NCI-H82 treated with DMSO at 0.1 percent for 48 hours (cell line): ENCODE measurements around the gene TTC7B.
A peak's percentile ranks its signal among the peaks of the same experiment; 100 is the strongest.
"Not testable (repeated sequence)": the region's sequence is repeated elsewhere in the genome, so short reads cannot be mapped to it uniquely, and the experiment has no call there.

Experiments used
- DNase-seq: peaks from one replicate; lab custom pipeline; 2025; ENCODE audit not compliant: unreplicated experiment; lab: John Stamatoyannopoulos, UW

The TTC7B gene

DNA sequence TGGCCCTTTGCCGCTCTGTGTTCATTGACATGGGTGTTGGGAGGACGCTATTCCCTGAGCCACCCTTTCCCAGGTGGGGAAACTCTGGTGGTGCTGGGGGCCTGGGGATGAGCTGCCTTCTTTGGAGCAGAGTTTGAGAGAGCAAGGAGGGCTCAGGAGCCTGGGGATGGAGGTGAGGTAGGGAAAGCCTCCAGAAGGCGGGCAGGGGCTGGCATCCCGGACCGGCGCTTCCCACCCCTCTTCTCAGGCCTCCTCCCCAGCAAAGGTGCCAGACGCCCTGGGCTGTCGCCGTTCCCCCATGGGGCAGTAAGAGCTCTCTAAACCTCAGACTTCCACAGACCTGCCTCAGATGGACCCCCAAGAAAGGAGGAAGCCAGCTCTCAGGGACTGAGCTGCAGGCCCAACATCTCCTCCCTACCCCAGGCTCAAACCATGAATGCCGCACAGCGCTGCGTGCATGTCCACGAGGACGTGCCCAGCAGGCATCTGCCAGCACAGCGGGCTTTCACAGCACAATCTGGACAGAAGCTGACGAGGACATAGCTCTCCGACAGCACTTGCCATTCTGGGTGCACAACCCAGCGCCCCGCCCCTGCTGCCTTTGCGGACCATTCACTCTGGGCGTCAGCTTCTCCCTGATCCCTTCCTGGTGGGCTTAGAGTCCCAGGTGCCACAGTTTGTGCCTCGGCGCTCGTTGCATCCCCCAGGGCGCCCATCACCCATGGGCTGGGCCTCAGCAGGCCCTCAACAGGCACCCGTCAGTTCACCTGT, 14.9 kb upstream of the TTC7B start:
- DNase-seq = no peak

DNA sequence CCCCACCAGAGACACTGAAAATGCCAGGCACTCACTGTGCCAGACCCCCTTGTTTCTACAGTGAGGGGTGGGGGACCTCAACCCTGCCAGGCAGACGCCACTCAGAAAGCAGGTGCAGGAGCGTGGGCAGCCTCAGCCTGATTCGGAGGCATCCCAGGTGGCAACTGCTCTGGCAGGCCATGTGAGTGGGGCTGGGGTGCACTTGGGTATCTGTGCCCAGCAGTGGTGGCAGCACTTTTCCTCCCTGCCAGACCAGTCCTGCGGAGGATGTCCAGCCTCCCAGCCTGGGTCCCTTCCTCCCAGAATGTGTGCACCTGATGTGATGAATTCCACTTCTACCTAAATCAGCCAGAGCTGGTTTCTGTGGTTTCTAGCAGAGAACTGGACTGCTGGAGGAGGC, 13.4 kb upstream of the TTC7B start:
- no peak for DNase-seq

DNA sequence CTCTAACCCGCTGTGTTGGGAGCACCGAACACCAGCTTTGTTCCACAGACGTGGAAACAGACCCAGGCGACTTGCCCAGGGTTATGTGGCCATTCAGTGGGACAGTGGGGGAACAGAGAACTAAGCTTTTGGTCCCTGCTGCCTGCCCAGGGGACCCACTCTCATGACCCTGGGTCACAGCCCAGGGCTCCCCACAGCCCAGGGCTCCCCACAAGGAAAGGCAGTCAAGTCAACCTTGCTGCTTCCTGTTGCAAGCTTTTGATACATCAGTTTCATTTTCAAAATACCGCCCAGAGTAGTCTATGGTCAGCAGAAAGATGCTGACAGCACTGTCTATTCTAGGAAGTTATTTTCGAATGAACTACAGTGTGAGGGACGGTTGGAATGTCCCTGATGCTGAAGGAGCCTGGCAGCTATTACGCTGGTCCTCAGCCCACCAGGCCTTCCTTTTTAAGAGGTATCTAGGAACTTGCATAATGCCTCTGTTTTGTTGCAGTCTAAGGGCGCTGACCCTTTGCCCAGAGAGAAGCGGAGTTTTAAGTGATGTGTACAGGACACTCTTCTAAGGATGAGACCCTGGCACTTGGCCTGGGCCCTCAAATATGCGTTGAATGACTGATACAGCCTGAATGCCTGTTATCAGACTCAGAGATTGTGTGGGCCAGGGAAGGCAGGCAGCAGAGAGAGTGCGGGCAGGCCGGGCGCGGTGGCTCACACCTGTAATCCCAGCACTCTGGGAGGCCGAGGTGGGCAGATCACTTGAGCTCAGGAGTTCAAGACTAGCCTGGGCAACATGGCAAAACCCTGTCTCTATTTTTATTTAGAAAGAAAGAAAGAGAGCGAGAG, 12.6 kb upstream of the TTC7B start:
- no peak for DNase-seq

DNA sequence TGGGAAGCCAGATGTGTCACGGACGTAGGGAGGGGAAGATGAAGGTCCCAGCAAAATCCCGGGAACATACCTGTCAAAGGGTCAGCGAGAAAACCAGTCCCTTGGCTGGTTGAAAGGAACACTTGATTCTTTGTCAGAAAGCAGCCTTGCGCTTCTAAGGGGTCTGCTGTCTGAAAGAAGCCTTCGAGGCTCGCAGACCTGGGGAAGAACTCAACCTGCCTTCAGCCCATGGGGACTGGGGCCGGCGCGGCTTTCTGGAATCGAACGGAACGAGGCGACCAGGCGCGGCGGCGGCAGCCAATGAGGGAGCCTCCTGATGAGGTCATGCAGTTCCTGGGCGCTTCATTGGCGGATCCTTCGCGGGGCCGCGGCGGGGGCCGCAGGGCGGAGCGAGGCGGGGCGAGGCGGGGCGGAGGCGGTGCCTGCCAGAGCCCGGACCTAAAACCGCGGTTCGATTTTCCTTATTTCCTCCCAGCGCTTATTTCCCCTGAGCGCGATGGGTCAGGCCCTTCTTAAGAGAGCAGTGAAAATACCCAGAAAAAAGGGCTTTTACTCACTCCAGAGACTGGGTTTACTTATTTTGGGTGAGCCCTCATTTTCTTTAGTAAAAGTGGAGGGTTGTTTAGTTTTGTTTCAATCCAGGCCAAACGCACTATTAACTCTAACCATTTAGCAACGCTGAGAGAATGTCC, 11.8 kb upstream of the TTC7B start:
- DNase-seq = peak; percentile 60

DNA sequence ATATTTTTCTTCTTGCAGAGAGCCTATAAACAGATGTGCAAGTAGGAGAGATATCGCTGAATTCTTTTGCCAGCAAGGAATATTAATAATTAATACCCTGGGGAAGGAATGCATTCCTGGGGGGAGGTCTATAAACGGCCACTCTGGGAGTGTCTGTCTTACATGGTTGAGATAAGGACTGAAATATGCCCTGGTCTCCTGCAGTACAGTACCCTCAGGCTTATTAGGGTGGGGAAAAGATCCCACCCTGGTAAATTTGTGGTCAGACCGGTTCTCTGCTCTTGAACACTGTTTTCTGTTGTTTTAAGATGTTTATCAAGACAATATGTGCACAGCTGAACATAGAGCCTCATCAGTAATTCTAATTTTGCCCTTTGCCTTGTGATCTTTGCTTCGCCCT, 7.3 kb upstream of the TTC7B start:
- not testable (repeated sequence) for DNase-seq

DNA sequence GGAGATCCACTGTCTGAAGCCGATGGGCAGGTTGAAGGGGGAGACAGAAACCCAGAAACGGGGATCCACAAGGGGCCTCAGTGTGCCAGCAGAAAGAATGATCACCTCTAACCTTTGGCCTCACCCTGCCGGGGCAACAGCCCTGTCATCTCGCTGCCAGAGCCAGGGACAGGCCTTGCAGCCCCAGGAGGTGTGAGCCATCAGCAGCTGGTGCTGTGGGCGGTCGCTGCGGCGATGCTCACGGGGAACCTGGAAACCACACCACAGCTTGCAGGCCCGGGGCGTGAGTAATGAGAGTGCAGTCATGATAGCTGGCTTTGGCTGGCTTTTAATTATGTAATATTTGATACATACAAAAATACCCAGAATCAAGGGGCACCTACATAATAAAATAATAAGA, 4.7 kb upstream of the TTC7B start:
- DNase-seq = no peak

DNA sequence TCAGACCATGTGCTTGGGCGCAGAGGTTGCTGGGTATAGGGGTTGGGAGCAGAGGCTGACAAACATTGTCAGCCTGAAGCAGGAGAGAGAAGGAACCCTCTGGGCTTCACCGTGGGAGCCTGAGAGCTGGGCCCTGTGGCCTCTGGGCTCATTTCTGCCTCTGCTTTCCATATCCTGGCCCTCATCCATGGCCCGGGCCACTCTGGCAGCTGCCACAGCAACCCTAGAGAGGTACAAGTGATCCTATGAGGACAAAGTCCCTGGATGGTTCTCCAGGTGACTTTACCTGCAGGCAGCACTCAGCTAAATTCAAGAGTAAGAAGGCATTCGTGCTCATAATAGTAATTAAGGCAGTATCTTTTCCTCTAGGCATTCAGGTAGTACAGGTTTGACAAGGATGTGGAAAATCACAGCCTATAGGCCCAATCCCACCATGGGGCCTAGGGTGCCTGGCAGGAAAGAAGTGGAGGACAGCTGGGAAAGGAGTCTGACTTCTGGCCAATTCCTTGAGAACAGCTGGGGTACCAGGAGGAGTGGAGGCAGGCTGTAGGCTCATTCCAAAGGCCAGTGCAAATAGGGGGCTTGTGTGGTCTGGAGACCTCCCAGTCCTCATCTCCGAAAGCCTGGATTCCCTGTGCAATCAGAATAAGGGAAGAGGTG, 3.6 kb upstream of the TTC7B start:
- no peak for DNase-seq

DNA sequence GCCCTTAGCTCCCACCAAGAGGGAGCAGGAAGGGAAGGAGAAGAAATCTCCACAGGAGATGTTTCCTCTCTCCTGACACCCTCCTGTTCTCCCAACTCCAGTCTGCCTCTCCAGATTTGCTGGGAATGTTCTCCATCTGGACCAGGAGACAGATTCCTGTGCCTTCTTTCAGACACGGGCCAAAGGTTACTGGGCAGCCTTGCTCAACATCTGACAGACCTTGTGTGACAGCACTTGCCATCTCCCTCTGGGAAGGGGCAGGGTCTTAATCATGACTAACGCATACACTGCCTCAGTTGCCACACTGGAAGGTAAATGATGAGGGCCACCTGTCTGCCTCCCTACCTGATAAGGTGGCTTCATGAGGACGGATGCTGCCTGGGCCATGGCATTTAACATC, 2.5 kb upstream of the TTC7B start:
- no peak for DNase-seq

DNA sequence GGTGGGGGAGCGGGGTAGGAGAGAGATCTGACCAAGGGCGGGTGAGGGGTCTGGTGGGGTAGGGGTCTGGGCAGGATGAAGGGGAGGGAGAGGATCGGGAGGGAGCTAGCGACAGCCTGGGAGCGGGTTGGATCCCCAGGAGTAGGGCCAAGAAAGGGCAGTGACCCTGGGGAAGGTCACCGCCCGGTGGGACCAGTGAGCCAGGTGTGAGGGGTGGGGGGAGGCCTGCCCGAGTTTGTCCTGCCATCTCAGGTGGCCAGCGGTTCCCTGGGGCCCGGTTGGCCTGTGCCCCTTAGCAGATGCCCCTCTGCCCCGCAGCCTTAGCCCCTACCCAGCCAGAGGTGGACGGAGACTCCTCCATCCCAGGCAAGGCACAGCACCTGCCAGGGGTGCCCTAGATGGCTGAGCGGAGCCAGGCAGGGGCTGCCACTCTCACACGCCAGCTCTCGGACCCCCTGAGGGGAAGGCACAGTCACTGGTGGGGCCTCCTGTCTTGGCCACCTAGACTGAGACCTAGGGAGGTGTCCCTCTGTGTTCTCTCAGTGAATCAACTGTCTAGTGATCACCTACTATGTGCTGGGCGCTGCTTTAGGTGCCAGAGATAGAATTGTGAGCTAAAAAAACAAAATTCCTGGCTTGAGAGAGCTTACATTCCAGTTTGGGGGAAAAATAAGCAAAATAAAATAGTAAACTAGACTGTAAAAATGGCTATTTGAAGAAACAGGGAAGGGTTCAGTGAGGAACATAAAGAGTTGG, 629 bp upstream of the TTC7B start:
- no peak for DNase-seq

DNA sequence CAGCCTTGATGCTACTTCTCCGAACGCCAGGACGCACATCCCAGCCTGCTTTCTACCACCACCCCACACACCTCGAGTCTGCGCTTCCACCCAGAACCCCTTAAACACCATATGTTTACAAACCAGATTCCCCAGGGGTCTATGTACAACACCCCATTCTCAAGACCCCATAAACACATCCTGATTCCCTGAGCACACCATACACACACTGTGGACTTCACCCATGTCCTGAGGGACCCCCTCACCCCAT, 733 bp downstream of the TTC7B start:
- no peak for DNase-seq

DNA sequence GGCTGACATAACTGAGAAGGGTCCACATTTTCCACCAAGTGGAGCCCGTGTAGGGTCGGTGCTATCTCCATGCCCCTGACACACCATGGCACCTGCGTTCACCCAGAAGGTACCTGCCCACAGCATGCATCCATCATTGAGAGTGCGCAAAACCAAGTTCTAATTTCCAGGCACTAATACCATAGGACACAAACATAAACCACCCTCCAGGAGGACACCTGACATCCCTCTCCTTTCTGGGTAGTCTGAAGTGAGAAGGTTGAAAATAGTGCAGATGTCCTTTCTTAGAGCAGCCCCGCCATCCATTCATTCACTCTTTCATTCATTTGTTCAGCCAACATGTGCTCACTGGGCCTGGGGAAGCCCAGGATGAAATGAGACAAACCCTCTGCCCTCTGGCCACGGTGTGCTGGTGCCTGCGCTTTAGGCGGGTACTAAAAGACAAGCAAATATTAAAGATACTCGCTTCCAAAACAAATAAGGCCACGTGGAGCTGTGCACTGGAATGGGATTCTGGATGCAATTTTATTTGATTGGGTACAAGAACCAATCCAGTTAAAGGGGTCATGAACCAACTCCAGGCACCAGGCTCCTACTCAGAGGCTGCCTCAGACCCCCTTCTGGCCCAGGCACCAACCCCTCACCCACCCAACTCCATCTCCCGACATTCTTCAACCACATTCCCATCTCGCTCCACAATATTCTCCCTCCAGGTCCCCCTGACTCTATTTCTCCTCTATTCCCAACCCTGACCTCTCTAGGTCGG, 1.2 kb downstream of the TTC7B start:
- DNase-seq = peak; percentile 24

DNA sequence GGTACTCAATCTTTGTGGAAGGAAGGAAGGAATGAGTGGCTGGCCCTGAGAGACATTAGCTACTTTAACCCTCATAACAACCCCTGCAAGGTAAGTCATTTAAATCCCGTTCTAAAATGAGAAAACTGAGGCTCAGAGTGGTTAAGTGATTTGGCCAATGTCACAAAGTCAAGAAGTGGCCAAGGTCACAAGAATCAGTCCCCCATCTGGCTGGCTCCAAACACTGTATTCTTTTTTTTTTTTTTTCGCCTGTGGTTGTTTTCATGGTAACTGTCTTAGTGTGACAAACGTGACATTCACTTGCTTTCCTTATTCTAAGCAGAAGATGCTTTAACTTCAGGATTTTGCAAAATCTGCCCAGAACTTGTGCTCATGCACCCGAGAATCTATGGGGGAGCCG, 2.8 kb downstream of the TTC7B start:
- DNase-seq = no peak

DNA sequence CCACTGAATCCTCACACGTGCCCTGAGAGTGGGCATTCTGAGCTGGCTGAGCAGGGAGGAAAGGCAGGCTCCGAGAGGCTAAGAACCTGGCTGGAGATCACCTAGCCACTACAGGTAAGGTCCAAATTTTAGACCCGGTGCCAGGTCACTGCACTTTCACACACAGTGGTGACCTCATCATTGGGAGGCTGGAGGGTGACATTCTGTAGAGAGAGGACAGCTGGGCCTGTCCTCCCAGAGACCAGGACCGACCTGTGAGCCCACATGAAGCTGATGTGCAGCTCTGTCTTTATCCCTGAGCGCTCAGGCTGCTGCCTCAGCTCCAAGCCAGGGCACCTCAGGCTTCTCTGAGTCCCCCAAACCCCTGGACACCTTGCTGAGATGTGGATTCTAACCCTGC, 4.1 kb downstream of the TTC7B start:
- no peak for DNase-seq

DNA sequence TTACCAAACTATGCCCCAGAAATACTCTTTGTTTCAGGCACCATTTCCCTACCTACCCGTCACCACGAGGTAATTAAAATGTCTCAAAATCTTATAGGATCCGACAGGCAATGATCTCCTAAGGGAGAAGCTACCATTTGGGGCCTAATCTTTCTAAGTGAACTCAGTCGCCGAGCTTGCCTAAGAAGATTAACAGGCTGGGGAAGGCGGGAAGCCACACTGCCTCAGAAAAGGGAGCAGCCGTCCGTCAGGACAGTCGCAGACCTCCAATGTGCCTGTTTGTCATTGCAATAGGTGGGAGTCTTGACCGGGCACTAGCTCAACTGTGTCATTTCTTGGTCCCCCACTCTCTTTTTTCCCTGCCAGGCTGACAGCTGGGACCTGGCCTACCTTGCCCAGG, 4.6 kb downstream of the TTC7B start:
- peak; percentile 90 for DNase-seq

DNA sequence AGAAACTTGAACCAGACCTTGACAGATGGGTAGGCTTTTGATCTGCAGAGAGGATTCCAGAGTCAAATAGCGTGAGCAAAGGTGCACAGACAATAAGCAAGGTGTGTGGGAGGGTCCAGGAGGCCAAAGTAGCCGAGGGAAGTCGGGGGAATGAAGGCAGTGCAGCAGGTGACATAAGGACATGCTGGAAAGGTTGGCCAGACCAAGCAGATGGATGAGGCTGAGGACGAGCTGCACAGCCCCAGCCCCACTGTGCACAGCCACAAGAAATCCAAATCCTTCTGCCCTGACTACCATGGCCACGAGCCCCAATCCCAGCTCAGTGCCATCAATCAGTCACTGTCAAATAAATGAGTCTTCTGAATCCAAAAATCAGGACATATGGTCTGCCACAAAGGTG, 5.4 kb downstream of the TTC7B start:
- DNase-seq = peak; percentile 71

DNA sequence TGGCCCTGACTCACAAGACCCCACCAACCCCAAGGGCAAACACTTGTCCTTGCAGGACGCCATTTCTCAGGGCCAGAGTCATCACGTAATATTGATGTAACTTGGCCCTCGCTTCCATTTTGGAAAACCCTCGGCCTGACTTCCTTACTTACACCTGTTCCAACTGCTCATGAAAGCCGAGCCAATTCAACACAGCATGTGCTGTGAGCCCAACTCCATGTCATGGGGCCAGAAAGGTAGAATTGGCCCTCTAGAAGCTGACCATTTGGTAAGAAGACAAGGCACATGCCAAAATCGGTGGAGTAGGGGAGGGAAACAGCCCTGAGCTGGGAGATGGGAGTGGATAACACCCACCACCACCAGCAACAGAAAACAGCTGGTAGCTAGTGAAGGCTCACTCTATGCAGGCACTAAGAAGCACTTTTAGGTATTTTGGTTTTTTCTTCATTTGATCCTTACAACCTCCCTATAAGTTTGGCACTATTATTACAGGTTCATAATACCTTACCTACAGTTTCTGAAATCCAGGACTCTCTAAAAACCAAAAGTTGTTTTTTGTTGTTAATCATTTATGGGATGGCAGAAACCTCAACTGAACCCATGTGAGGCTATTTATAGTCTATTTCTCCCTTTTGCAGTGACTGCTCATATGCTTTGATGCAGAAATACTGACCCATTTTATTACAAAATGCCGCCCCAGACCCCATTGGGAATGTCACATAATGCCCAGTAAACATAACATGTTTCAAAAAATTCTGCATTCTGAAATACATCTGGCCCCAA, 6.5 kb downstream of the TTC7B start:
- no peak for DNase-seq

DNA sequence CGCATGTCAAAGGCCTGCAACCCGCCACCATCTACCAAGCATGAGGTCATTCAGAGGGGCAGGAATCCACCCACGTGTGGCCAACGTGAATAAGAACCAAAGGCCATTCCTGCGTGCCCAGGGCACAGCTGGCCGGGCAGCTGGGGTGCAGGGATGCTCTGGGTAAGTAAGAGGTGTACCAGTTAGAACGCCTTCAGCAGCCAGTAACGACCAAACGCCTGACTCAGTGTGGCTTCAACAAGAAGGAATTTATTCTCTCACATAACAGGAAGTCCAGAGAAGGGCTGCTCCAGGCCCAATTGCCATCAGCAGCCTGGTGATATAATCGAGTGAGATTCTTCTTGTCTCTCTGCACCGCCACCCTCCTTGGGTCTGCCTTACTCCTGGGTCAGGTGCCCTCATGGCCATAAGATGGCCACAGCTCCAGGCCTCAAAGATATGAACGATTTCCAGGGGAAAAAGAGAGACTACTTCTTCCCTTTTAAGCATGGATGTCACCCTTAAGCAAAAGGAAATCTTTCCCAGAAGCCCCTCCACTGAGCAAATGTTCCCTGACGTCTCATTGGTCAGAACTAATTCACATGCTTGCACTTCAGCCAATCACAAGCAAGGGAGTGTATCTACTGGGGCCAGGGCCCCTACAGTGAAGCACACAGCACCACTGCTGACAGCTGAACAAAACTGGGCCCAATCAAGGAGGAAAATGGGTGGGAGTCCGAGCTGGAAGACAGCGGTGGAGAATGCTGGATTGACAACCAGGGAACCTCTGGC, 7.3 kb downstream of the TTC7B start:
- DNase-seq = no peak

DNA sequence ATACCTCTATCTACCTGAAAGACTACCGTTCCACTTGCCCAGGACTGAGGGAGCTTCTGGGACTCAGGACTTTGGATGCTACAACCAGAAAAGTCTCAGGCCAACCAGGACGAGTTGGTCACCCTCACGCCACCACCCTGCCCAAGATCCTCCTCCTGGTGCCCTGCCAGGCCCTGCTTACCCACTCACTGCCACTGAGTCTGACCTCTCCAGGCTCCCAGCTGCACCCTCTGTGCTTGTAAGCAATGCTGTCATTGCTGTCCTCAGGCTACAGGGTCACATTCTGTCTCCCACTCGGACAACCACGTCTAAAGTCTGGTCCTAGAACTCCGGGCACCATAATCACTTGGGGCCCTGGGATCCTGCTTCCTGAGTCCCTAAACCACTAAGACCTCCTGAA, 9.2 kb downstream of the TTC7B start:
- no peak for DNase-seq
